CD14-positive monocyte (primary cell): Measurements from ENCODE around the gene SCN9A. TPM values are rescaled to one million over a fixed set of nuclear protein-coding genes. Genes with fewer than 3 reads are reported as not detected.

ENCODE experiments used
- DNase-seq, 3 donors: peaks; one replicate each; pipeline ENCODE4 v3.0.0-alpha.2; 2011 to 2022
- H2AFZ ChIP-seq: 2 replicates; pipeline ENCODE4 v1.6.0; 2012; ENCODE audit warnings: mild to moderate bottlenecking, low read depth, low read length, inconsistent platforms; ENCODE audit not compliant: insufficient read depth, poor library complexity, severe bottlenecking
- H3K27ac ChIP-seq, 2 donors: 1 replicate in 1 of 2; 2 replicates in 1 of 2; pipeline ENCODE4 v1.5.1; 2012 to 2013; ENCODE audit warnings: low read length in 2 of 2, control low read depth in 1 of 2, inconsistent platforms in 1 of 2, low read depth in 1 of 2, mild to moderate bottlenecking in 1 of 2
- H3K27me3 ChIP-seq, 2 donors: one replicate each; pipeline versions ENCODE4 v1.6.0 to v1.6.1; 2011 to 2013; ENCODE audit warnings: low read length in 2 of 2; ENCODE audit not compliant: control insufficient read depth in 2 of 2, insufficient read depth in 2 of 2
- H3K36me3 ChIP-seq, 2 donors: replicated peaks in 1 of 2; 1 replicate in 1 of 2; 2 replicates in 1 of 2; pipeline versions ENCODE4 v1.5.1 to v1.6.1; 2012 to 2013; ENCODE audit warnings: low read length in 2 of 2, control low read depth in 1 of 2, inconsistent platforms in 1 of 2, mild to moderate bottlenecking in 1 of 2; ENCODE audit not compliant: insufficient read depth in 2 of 2, control insufficient read depth in 1 of 2
- H3K4me1 ChIP-seq, 2 donors: 1 replicate in 1 of 2; 2 replicates in 1 of 2; pipeline versions ENCODE4 v1.5.1 to v1.6.1; 2012 to 2013; ENCODE audit warnings: low read length in 2 of 2, control low read depth in 1 of 2, inconsistent platforms in 1 of 2, mild to moderate bottlenecking in 1 of 2, moderate library complexity in 1 of 2; ENCODE audit not compliant: insufficient read depth in 2 of 2, control insufficient read depth in 1 of 2
- H3K4me2 ChIP-seq: replicated peaks from 2 replicates; pipeline ENCODE3; 2012; ENCODE audit warnings: low read length, moderate library complexity, mild to moderate bottlenecking; ENCODE audit not compliant: poor library complexity, severe bottlenecking; ENCODE audit errors: extremely low read depth
- H3K4me3 ChIP-seq, 3 experiments: fragments of 200-600 bp in 1 of 3; sonication (generic) in 1 of 3; replicated peaks in 1 of 3; 1 replicate in 2 of 3; 2 replicates in 1 of 3; pipeline ENCODE4 v1.5.1; 2011 to 2013; ENCODE audit warnings: low read length in 3 of 3, mild to moderate bottlenecking in 3 of 3, control low read depth in 2 of 3, low read depth in 2 of 3, inconsistent platforms in 1 of 3, moderate library complexity in 1 of 3
- H3K79me2 ChIP-seq: 2 replicates; pipeline ENCODE4 v1.6.0; 2012; ENCODE audit warnings: mild to moderate bottlenecking, control low read depth, inconsistent platforms, low read length, moderate library complexity; ENCODE audit not compliant: insufficient read depth
- H3K9ac ChIP-seq: 2 replicates; pipeline ENCODE4 v1.6.0; 2017; ENCODE audit warnings: low read length, mild to moderate bottlenecking; ENCODE audit not compliant: insufficient read depth, poor library complexity, severe bottlenecking
- H3K9me3 ChIP-seq, 2 donors: replicated peaks in 1 of 2; 1 replicate in 1 of 2; 2 replicates in 1 of 2; pipeline versions ENCODE4 v1.5.1 to v1.6.1; 2012 to 2013; ENCODE audit warnings: low read length in 2 of 2, control low read depth in 1 of 2; ENCODE audit not compliant: control insufficient read depth in 1 of 2, insufficient read depth in 1 of 2
- H4K20me1 ChIP-seq: 2 replicates; pipeline ENCODE4 v1.6.0; 2012; ENCODE audit warnings: mild to moderate bottlenecking, low read length, control low read depth, moderate library complexity; ENCODE audit not compliant: insufficient read depth
- H3K27ac Mint-ChIP-seq, 7 donors: one replicate each; pipeline ENCODE4 v1.8.0; 2020; ENCODE audit warnings: mild to moderate bottlenecking in 7 of 7, mixed read lengths in 7 of 7, moderate library complexity in 6 of 7, inconsistent platforms in 2 of 7
- H3K27me3 Mint-ChIP-seq, 3 donors: one replicate each; pipeline ENCODE4 v1.8.0; 2021 to 2022; ENCODE audit warnings: low read depth in 3 of 3, mild to moderate bottlenecking in 3 of 3, mixed read lengths in 3 of 3, moderate library complexity in 3 of 3, inconsistent platforms in 1 of 3
- H3K36me3 Mint-ChIP-seq, 2 donors: one replicate each; pipeline ENCODE4 v1.8.0; 2020; ENCODE audit warnings: mixed read lengths in 2 of 2, inconsistent platforms in 1 of 2, mild to moderate bottlenecking in 1 of 2
- H3K4me1 Mint-ChIP-seq: one replicate; pipeline ENCODE4 v1.8.0; 2020; ENCODE audit warnings: mild to moderate bottlenecking, mixed read lengths
- H3K4me3 Mint-ChIP-seq, 2 donors: one replicate each; pipeline ENCODE4 v1.8.0; 2020; ENCODE audit warnings: mild to moderate bottlenecking in 2 of 2, mixed read lengths in 2 of 2, moderate library complexity in 1 of 2
- H3K9me3 Mint-ChIP-seq, 7 donors: one replicate each; pipeline ENCODE4 v1.8.0; 2020 to 2022; ENCODE audit warnings: mixed read lengths in 7 of 7, mild to moderate bottlenecking in 6 of 7, moderate library complexity in 6 of 7, inconsistent platforms in 2 of 7
- CTCF ChIP-seq: fragments of 200-600 bp; IDR thresholded peaks from one replicate; pipeline ENCODE4 v1.8.0; 2022; ENCODE audit warnings: antibody characterized with exemption, mild to moderate bottlenecking
- WGBS: methylation state at CpG from one replicate; pipeline ENCODE4 v1.1.5; 2013; ENCODE audit warnings: missing lambda C conversion rate; ENCODE audit not compliant: insufficient coverage; 5-methylcytosine and 5-hydroxymethylcytosine counted together
- intact Hi-C, 2 donors: fragments of 100-400 bp; cut with micrococcal nuclease; formaldehyde crosslinking; loops; one replicate each; pipeline versions ENCODE4 v1.15.0 to v1.15.1; 2023
- polyA plus RNA-seq, 3 donors: library from polyadenylated mRNA; depleted of rRNA in 1 of 3; unstranded in 2 of 3; stranded (reverse) in 1 of 3; fragments of 300-500 nt in 2 of 3; fragments of >200 nt in 1 of 3; fragmentation: Illumina TruSeq in 2 of 3; gene quantifications; 1 replicate in 2 of 3; 2 replicates in 1 of 3; pipeline ENCODE4 v1.2.3, GENCODE V29; 2012 to 2021

SCN9A gene
- polyA plus RNA-seq, 3 donors: 0.24 to 0.67 (median 0.26) TPM

GRCh38 chr2:166184789-166185188, 191.0 kb downstream of the SCN9A start:
- no peaks in the 10 kb centered on the region for H3K27me3 ChIP-seq
- Mint-ChIP-seq H3K36me3 (no peaks in the 10 kb centered on the region), H3K4me1 (no peaks in the 10 kb centered on the region), H3K27ac (no peak overlapping the region), H3K9me3 (no peaks in the 10 kb centered on the region), H3K27me3 (peaks cover 0 to 2% (median 0%) of the 10 kb centered on the region in 3 donors), H3K4me3 (no peak overlapping the region)
- H3K4me3 ChIP-seq: no peak overlapping the region
- no peak overlapping the region for H3K4me2 ChIP-seq
- H3K4me1 ChIP-seq: no peaks in the 10 kb centered on the region
- no peak for DNase-seq
- no peak overlapping the region for H2AFZ ChIP-seq
- whole genome bisulfite sequencing: 100% methylated on average over 1 of the region's 3 CpGs
- H3K79me2 ChIP-seq: no peaks in the 10 kb centered on the region
- H4K20me1 ChIP-seq: no peaks in the 10 kb centered on the region
- no peaks in the 10 kb centered on the region for H3K36me3 ChIP-seq
- TF ChIP-seq CTCF: no peak
- intact Hi-C loops: no loop called here
- H3K27ac ChIP-seq: no peak overlapping the region
- H3K9me3 ChIP-seq: no peaks in the 10 kb centered on the region
- no peak overlapping the region for H3K9ac ChIP-seq

- H3K36me3 ChIP-seq: no peaks in the 10 kb centered on the region
- no peak overlapping the region for H3K4me3 Mint-ChIP-seq
- H3K9me3 ChIP-seq: no peaks in the 10 kb centered on the region
- no CpG with 5 or more reads among the region's 3 CpGs for WGBS
- peaks cover 0 to 2% (median 2%) of the 10 kb centered on the region in 3 donors for H3K27me3 Mint-ChIP-seq
- no peak overlapping the region for H3K9ac ChIP-seq
- no peaks in the 10 kb centered on the region for H3K4me1 Mint-ChIP-seq
- H3K27me3 ChIP-seq: no peaks in the 10 kb centered on the region
- no peak overlapping the region for H3K4me3 ChIP-seq
- no peaks in the 10 kb centered on the region for H3K4me1 ChIP-seq
- no peaks in the 10 kb centered on the region for H3K9me3 Mint-ChIP-seq
- no peak overlapping the region for H3K4me2 ChIP-seq
- H3K79me2 ChIP-seq: no peaks in the 10 kb centered on the region
- no peaks in the 10 kb centered on the region for H3K36me3 Mint-ChIP-seq
- no peak for TF ChIP-seq CTCF
- no peak for DNase-seq
- no peak overlapping the region for H3K27ac Mint-ChIP-seq
- no peak overlapping the region for H2AFZ ChIP-seq
- no peak overlapping the region for H3K27ac ChIP-seq
- H4K20me1 ChIP-seq: no peaks in the 10 kb centered on the region
- intact Hi-C loops: no loop called here
Observed at GRCh38 chr2:166181813-166182154, 194.0 kb downstream of the SCN9A start.
